T-helper 1 cell treated with Interleukin-12 subunit alpha and Interleukin-12 subunit beta and Interleukin-4 antibody, amounts not matched to agents 30 ng/mL and 1 ng/mL, for 36 hours (primary cell): ENCODE measurements around the gene NPFFR2. TPM values are rescaled to one million over a fixed set of nuclear protein-coding genes. Genes with fewer than 3 reads are reported as not detected.
"Not testable (repeated sequence)": the region's sequence is repeated elsewhere in the genome, so short reads cannot be mapped to it uniquely, and the experiment has no call there.

Source experiments
- intact Hi-C: fragments of 100-400 bp; cut with micrococcal nuclease; formaldehyde crosslinking; loops from one replicate; pipeline ENCODE4 v1.15.1; 2024
- total RNA-seq: library from RNA; stranded (reverse); gene quantifications from 2 replicates; pipeline ENCODE4 v1.2.3, GENCODE V29; 2022

Gene NPFFR2
- total RNA-seq, 1 donor from 2014 or later = not detected

DNA sequence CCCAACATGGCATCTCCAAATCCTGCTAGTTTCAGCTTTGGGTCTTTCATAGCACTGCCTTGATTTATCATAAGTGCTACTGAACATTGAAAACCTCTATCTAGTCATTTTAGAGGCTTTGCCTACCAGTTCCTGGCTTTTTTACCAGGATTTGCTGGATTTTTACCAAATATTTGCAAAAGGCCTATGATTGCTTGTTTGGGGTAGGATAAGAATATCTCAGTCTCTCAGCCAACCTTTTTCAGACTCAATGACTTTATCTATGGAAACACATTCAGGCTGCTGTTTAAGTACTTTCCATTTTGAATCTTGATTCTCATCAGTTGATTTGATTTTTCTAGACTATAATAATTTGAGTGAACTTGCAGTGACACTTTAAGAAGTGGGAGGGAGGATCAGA is 80.1 kb downstream of the NPFFR2 start:
- intact Hi-C loops = loop anchor here (5.0 kb wide), 1 partner anchor 1495 kb away; no protein-coding TSS in a partner anchor

DNA sequence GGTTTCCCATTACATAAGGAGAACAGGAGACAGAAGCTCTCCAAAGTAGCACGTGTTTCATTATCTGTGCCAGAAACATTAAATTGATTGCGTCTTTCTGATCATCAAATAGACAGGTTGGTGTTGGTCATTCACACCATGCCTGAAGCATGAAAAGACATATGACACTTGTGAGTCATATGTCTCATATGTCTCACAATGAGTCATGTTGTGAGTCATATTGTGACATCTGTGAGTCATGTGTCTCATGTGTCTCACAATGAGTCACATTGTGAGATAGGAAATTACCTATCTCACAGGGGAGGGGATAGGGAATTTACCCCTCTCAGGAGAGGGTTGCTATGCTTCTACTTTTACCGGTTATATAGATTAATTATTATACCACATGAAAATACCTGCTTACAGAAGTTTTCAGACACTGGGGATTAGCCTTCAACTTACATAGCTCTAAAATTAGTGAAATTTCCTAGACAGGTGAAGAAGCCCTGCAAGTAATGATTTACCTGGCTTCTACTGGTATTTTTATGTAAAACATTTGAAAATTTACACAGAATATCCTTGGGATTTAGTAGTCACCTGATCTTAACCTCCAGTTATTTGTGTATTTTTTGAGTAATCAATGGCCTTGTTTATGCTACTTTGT is 80.8 kb downstream of the NPFFR2 start:
- intact Hi-C loops = loop anchor here (5.0 kb wide), 1 partner anchor 1495 kb away; no protein-coding TSS in a partner anchor

DNA sequence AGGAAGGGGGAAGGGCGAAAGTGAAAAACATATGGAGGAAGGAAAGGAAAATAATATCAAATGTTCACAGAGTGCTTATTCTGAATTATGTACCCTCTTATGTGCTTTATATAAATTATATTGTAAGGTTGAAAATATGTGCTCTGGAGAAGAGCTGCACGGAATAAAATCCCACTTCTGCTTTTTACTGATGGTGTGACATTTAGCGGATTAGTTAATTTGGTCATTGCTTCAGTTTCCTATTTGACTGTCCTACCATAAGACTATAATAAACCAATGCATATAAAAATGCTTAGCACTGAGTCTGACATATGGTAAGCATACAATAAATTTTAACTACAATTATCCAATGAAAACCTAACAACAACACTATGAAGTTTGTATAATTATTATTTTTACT is 86.2 kb downstream of the NPFFR2 start:
- intact Hi-C loops = no loop called here

DNA sequence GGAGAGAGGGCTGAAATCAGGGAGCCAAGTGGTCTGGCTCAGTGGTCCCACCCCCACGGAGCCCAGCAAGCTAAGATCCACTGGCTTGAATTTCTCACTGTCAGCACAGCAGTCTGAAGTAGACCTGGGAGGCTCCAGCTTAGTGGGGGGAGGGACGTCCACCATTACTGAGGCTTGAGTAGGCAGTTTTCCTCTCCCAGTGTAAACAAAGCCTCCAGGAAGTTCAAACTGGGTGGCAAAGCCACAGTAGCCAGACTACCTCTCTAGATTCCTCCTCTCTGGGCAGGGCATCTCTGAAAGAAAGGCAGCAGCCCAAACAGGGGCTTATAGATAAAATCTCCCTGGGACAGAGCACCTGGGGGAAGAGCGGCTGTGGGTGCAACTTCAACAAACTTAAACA is 88.1 kb downstream of the NPFFR2 start:
- intact Hi-C loops = no loop called here

DNA sequence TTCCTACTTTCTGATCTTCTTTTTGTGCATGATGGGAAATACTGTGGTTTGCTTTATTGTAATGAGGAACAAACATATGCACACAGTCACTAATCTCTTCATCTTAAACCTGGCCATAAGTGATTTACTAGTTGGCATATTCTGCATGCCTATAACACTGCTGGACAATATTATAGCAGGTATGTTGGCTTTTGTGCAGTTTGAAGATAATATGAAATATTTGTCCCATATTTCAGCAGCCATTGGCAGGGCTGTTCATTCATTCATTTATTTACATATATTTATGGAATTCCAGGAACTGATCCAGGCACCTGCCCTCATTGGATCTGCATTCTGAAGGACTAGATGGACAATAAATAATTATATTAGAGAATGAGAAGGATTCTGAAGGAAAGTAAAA is 96.9 kb downstream of the NPFFR2 start:
- intact Hi-C loops = no loop called here

DNA sequence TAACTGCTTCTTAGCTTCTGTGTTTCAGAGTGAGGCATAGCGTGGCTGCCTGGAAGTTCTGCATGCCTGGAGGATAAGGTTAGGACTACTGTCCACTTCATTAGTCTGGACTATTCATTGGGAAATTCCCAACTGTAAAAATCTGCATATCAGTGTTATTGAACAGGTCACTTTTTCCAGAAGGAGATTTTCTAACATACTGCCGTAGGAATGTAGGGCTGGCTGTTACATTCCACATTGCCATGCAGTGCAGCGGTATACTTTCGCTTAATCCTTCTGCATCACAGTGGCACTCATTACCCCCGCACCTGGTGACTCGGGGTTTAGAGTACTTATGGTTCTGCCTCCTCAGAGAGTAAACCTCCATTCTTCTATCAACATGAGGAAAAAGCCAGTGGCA is 104.6 kb downstream of the NPFFR2 start:
- intact Hi-C loops = no loop called here

DNA sequence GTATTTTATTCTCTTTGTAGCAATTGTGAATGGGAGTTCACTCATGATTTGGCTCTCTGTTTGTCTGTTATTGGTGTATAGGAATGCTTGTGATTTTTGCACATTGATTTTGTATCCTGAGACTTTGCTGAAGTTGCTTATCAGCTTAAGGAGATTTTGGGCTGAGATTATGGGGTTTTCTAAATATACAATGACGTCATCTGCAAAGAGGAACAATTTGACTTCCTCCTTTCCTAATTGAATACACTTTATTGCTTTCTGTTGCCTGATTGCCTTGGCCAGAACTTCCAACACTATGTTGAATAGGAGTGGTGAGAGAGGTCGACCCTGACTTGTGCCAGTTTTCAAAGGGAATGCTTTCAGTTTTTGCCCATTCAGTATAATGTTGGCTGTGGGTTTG is 108.2 kb downstream of the NPFFR2 start:
- intact Hi-C loops = not testable (repeated sequence)

DNA sequence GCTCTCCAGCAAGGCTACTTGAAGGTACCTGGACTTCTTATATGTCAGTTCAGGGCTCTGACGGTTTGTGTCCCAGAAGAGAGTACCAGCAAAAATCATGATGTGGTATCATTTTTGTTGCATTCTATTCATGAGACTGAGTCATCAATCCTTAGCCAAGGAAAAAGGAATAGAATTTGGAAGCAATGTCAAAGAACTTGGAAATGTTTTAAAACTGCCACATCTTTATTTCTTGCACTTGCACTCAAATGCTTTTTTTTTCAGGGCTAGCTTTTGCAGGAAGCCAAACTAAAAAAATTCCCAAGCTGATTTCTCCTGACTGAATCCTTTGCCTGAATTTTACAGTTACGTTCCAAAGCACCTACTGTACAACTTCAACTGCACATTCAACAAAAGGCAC is 112.4 kb downstream of the NPFFR2 start:
- intact Hi-C loops = no loop called here

DNA sequence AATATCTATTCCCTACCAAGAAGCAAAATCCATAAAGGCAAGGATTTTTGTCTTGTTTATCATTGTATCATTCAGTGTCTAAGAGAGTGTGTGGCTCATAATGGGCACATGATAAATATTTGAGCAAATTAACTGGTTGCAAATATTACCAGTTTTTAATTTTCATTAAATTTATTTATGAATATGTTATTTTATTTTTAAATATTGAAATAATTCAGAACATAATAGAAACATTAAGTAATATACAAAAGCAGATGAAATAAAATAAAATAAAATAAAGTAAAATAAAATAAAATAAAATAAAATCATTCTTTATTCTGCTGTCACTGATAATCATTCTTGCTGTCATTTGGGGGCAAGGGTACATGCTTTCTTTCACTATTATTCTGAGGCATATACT is 120.9 kb downstream of the NPFFR2 start:
- intact Hi-C loops = no loop called here

DNA sequence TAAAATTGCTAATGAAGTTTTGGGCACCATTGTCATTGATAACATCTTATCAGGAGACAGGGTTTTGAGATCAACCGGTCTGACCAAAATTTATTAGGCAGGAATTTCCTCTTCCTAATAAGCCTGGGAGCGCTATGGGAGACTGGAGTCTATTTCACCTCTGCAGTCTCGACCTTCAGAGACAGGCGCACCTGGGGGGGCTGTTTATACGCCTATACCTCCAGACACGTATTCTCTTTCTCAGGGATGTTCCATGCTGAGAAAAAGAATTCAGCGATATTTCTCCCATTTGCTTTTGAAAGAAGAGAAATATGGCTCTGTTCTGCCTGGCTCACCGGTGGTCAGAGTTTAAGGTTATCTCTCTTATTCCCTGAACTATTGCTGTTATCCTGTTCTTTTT is 121.8 kb downstream of the NPFFR2 start:
- intact Hi-C loops = not testable (repeated sequence)

DNA sequence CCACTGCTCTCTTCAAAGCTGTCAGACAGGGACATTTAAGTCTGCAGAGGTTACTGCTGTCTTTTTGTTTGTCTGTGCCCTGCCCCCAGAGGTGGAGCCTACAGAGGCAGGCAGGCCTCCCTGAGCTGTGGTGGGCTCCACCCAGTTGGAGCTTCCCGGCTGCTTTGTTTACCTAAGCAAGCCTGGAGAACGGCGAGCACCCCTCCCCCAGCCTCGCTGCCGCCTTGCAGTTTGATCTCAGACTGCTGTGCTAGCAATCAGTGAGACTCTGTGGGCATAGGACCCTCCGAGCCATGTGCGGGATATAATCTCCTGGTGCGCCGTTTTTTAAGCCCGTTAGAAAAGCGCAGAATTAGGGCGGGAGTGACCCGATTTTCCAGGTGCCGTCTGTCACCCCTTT is 137.5 kb downstream of the NPFFR2 start:
- intact Hi-C loops = not testable (repeated sequence)

DNA sequence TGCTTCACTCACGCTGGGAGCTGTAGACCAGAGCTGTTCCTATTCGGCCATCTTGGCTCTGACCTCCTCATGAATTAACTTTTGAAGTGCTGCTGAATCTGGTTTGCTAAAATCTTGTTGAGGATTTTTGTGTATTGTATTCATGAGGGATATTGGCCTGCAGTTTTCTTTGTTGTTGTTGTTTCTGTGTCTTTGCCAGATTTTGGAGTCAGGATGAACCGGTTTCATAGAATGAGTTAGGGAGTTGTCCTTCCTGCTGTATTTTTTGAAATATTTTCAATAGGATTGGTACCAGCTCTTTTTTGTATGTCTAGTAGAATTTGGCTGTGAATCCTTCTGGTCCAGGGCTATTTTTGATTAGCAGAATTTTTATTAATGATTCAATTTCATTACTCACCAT is 138.1 kb downstream of the NPFFR2 start:
- intact Hi-C loops = no loop called here

DNA sequence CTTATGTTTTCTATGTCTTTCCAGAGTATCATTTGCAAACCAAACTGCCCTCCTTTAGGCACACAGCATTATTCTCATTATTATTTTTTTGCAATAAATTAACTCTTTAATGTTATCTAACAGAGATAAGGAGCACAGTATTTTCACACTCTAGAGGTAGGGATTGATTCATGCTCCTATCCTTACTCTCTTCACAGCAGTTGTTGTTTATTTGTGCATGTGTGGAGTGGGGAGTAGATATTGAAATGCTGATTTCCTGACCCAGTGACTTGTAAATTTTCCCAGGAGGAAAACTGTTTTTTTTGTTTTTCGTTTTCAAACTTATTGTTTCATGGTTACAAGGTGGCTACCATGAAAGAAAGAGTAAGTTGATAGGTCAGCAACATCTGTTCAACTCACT is 140.0 kb downstream of the NPFFR2 start:
- intact Hi-C loops = no loop called here

DNA sequence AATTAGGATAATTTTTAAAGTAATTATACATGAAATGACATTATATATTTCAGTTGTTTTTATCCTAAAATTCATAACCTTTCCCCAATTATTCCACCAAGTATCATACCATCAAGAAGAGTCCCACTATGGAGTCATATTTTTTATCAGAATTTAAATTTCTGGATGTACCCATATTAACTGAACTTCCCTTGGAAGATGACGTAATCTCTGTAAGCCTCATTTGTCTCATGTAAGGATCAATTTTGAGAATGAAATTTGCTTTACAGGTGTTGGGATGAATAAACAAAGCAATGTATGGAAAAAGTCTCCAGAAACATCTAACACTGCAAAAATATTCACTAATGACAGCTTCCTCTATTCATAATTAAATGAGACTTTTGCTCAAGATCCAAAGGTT is 147.5 kb downstream of the NPFFR2 start:
- intact Hi-C loops = no loop called here

DNA sequence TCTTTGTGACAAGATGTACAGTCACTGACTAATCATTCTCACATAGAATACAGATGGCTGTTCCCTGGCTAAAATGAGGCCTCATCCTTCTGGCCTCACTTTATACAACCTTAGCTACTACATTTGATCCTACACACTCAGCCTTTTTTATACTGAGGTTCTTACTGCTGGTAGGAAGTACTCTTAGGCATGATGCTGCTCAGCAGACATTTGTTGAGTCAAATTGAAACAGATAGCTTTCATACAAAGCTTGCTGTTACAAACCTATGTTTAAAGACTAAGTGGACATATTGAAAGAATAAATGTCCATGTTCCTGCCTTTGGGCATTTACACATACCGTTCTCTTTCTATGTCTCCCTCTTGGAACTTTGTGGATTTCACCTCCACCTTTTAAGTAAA is 154.9 kb downstream of the NPFFR2 start:
- intact Hi-C loops = no loop called here

DNA sequence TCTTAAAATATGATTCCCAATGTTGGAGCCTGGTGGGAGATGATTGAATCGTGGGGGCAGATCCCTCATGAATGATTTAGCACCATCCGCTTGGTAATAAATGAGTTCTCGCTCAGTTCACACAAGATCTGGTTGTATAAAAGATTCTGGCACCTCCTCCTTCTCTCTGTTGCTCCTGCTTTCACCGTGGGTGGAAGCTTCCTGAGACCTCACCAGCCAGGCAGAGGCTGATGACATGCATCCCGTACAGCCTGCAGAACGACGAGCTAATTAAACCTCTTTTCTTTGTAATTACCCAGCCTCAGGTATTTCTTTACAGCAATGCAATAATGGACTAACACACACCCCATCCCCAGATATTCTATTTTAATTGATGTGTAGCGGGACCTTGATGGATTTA is 162.2 kb downstream of the NPFFR2 start:
- intact Hi-C loops = no loop called here

DNA sequence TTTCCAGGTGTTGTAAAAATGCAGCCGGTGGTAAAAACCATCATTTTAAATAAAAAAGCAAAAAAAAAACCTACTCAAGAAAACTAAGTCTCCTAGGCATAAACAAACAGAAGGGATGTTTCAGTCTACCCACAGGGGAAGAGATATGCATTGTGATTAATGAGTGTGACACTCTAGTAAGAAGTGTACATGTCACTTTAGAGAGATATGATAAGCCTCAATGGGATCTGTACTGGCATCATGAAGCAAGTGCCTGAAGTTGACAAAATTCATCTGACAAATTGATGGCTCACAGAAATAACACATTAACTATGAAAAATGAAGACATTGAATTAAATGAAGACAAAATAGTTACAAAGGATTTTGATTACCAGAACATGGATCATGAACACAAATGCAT is 162.7 kb downstream of the NPFFR2 start:
- intact Hi-C loops = no loop called here

Other genes starting within 250 kb of the NPFFR2 start
- gene GC, start 247.9 kb upstream of the NPFFR2 start, total RNA-seq = not detected in 2 replicates